ENCODE data around the gene PSMD6. TPM values are rescaled to one million over a fixed set of nuclear protein-coding genes. Genes with fewer than 3 reads are reported as not detected.

Gene PSMD6
- total RNA-seq = 90.2 and 121 TPM in 2 replicates

DNA sequence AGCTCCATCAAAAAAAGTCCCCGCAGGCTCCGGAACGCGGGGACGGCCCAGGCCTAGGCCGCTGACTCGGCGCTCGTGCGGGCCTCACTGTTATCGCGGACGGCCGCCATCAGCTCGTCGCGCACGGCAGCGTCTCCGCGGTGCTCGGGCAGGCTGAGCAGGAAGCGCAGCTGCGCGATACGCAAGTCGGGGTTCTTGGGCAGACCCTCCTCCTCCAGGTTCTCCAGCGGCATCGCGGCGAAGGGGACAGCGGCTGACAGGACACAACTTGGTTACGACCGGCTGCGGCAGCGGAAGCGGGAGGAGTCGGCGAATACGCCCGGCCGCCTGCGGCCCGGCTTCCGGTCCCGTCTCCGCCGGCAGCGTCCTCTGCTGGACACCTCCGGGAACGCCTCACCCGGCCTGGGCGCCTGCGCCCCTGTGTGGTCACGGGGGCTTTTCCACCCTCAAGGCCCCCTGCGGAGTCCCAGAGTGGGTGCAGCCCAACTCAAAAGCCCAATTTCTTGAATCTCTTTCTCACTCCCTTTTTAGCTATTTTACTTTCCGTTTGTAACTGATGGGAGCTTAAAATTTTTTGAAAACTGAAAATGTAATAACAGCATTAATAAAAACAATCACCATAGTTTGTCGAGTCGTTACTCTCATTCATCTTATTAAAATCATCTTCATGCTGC lies at the start of gene PSMD6:
TSS of gene PSMD6 (minus strand) at position 308 of the 674 bp plus-strand sequence. CDS start at position 233, 75 bp downstream.
- peak; percentile 91 for DNase-seq

DNA sequence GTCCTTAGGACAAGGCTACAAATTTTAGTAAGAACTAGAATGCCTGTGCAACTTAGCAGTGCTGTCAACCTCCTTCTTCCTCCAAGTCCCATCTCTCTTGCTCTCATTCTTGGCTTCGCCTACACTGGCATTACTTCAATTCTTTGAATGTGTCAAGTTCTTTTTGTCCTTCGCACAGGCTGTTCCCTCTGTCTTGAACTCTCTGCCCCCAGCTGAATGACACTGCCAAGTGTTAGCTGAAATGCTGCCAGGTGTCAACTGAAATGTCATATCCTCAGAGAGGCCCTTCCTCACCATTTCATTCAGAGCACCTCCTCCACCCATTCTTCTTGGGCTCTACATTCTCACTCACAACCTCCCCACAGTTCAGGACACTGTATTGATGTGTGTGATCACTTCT lies 48.8 kb upstream of the PSMD6 start:
- no peak for DNase-seq

- no peak for DNase-seq
Observed at GRCh38 chr3:64070704-64071103, 47.4 kb upstream of the PSMD6 start.

DNA sequence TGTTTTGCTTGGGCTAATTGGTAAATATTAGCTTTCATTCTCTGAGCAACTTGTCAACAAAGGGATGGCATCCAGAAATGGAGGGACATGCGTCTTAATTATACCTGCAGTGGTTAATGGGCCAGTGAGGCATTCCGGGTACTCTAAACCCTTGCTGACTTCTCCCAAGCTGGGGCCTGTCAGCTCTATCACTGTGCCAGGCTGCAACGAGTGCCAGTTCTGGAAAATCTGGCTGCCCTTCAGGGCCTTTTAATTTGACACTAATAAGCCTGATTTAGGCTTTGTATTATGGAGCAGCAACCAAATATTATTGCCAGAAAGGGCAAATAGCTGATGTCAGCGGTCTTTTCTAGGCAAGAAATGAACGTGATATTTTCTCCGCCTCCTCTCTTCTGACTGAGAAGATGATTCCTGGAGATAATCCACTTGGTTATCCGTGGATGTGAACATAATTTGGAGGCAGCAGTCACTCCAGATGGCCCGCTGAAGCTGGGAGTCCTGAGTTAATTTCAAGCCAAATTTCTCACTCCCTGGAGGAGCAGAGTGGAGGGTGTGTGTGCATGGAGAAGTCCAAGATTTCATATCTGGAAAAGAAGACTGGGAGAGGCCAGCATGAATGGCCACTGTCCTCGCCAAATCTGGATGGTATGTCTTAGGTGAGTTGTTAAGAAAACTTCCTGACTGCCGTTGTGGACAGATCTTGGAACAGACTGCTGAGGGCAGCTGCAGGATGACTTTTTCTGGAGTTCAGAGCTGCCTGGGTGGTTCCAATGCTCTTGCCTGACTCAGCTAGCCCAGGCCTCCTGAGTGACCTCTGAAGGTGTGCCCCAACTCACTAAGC lies 44.4 kb upstream of the PSMD6 start:
- DNase-seq = no peak

DNA sequence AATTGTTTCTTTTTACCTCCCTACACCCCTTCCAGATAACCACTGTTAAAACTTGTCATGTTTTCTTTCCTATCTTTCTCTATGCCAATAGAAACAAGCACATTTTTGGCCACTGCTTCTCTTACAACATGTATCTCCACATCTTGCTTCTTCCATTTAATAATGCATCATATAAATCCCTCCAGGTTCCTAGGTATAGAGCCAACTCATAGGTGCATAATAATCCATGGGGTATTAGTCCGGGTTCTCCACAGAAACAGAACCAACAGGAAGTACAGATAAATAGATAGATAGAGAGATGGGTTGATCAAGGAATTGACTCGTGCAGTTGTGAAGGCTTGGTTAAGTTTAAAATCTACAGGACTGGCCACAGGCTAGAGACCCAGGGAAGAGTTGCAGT lies 41.5 kb upstream of the PSMD6 start:
- no peak for DNase-seq

DNA sequence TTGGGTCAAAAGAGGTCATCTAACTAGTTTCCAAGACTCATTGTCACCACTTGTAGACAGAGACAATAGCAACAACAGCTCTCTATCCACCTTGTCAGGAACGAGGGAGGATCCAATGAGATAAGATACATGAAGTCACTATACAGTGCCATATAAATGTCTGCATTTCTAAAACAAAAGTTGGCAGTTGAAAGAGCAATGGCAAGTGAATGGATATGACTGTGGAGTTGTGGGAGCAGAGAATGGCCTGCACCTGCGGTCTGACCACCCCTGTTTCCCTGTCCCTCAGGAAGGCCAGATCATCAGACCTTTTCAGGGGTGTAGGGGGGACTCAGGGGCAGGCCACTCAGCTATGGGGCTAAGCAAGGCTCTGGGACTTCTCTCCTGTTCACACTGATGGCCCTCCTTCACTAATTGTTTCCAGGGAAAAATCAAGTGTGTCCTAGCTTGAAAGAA lies 40.7 kb upstream of the PSMD6 start:
- no peak for DNase-seq

DNA sequence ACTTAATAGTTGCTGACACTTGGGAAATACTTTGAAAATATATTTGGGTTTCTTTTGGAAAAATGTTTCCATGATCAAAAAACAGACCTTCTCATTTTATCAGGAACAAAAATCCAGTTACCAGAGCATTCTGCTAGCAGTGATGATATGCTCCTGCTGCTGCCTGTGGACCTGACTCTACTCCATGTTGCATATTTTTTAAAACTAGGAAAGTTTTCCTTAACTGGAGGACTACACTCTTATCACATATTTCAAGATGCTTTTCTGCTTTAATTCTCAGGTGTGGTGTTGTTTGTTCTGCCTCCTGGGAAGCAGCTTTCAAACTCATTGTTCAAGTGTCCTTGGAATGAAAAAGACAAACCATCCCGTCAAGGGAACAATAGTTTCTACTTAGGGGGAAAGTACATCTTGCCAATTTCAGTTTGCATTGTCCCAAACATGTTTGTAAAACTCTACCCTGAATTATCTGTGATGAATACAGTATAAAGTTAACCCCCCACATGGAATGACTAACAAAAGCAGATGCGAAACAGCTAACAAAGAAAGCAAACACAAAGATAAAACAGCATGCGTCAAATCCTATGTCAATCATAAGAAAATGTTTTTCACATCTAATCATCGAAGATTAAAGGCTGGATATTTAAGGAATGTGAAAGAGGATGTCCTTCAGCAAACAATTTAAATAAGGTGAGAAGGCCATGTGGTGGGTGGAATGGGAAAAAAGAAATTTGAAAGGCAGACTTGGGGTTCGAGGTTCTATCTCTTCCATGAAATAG lies 40.1 kb upstream of the PSMD6 start:
- no peak for DNase-seq

GRCh38 chr3:64061628-64062027 lies 38.3 kb upstream of the PSMD6 start:
- DNase-seq = no peak

DNA sequence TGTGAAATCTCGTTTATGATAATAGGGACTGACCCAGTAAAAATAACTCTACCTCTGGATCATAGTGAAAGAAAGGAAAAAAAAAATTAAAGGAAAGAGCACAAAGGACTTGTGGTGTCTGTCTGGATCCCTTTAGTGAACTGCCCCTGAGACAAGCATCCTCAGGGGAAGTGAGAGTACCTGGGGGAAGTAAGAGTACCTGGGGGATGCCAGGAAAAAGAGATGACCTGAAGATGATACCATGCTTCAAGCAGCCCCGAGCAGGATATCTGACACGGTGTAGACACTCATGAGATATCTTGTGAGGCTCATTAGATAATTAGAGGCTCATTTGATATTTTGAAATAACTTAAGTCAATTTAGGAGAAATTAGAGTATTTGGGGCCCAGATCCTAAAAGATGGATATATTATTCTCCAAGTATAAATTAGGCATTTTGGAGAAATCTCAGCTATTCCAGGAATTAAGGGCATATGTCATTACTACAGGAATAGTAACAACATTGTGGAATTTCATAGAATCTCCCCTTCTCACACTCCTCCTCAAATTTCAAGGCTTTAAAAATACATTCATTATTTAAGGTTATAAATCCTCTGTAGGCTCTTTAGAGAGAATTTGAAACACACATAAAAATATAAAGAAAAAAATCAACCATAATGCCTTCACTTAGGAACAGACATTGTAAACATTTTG lies 36.3 kb upstream of the PSMD6 start:
- DNase-seq = no peak

DNA sequence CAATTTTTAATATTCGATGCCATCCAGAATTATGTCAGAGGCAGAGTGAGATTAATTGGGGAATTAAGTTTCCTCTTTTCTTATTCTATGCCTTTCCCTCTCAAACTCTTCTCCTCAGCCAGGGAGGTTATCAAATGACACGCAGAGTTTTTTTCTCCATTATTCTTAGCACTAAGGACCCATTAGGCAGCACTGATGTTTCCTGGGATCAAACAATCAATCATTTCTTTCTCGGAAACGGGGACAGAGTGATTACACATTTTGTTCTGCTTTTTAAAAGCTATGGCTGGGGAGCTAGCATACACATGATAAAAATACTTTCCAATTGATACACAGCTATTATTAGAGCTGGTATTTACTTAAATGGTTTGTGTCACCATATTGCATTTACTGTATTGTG lies 35.3 kb upstream of the PSMD6 start:
- no peak for DNase-seq

- no peak for DNase-seq
Observed at GRCh38 chr3:64057231-64057630, 33.9 kb upstream of the PSMD6 start.

GRCh38 chr3:64056606-64057180 lies 33.4 kb upstream of the PSMD6 start:
- DNase-seq = no peak

DNA sequence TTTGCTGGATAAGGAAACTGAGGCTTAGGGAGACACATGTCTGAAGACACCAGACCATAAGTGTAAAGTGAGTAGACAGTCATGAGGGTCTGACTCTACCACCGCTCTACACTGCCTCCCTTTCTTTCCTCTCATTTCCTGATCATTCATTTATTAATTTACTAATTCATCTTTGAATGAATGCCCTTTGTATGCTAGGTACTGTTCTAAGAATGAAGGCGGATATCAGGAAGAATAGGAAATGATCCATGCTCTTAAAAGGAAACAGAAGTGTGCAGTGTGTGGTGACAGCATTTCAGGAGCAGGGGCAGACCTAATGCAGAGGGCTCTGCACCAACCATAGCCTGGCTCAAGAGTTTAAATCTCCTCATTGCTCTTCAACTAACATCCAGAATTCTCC lies 31.8 kb upstream of the PSMD6 start:
- DNase-seq = peak; percentile 8

GRCh38 chr3:64054488-64054887 lies 31.2 kb upstream of the PSMD6 start:
- DNase-seq = no peak

DNA sequence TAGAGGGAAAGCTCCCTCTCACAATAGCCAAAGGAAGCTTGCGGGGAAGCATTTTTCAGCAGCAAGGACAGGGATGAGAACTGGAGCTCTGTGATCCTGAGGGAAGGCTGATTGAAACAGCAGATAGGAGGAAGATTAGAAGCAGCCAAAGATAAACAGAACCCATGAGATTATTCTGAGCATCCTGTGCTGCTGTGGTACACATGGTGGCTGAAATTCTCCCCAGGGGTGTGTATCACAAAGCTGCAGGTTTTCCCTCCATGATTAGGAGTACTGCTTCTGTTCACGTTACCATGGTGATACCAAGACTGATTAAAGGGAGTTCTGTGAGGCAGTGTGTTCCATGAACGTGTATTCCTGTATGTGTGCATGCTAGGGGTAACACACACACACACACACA lies 30.3 kb upstream of the PSMD6 start:
- no peak for DNase-seq

GRCh38 chr3:64053117-64053516 lies 29.8 kb upstream of the PSMD6 start:
- DNase-seq = no peak

DNA sequence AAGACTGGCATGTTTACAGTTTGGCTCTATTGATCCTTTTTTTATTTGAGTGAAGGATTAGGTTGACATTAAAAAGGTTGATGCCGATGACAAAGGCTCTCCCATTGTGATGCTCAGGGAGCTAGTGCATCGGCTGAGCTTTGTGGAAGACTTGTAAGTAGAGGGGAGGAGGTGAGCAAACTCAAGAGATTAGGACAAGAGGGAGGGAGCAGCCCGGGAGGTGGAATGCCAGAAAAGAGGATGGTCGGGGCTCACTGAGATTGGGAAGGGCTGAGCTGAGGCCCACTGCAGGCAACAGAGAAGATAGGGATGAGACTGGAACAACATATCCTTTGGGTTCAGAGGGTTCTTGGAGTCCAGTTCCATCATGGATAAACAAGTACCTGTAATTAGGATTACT lies 26.5 kb upstream of the PSMD6 start:
- no peak for DNase-seq

DNA sequence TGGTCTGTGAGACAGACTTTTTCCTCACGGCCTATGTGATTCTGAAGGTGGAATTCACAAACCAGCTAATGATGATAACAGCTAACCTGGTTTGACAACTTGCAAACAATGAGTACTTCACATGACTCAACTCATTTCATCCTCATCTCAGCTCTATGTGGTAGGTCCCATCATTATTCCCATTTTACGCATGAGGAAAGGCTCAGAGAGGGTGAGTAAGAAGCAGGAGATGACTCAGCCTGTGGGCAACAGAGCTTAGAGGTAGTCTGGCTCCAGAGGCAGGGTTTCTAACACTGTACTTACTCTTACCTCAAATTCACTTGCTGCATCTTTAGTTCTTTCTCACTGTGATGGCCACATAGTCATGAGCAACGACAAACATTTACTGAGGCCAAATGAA lies 25.8 kb upstream of the PSMD6 start:
- DNase-seq = peak; percentile 5

- peak; percentile 4 for DNase-seq
Observed at GRCh38 chr3:64048631-64049061, 25.4 kb upstream of the PSMD6 start.

GRCh38 chr3:64047787-64048186 lies 24.5 kb upstream of the PSMD6 start:
- DNase-seq = no peak

GRCh38 chr3:64046996-64047594 lies 23.8 kb upstream of the PSMD6 start:
- no peak for DNase-seq

DNA sequence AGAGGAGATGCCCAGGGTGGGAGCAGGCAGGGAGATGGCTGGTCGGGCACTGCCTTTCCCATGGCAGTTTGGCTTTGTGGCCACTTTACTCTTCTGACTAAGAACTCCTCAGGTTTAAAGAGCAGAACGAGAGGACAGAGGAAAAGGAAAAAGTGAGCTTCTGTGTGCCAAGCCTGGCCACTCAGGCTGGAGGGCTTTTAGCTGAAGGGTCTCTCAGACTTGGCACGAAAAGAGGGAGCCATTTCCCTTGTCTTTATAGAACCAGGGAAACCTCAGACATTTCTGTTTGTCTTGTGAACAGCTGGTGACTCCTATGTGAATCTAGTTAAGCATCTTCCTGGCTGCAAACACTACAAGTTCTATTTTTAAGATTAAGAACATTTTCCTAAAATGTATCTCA lies 23.3 kb upstream of the PSMD6 start:
- no peak for DNase-seq
